HG03045 (cell line): ENCODE results near the gene DIAPH1.

ENCODE experiments used
- ATAC-seq: cut with Tn5 transposase; IDR thresholded peaks from one replicate; pipeline ENCODE4 v1.9.1; 2021; ENCODE audit warnings: mild to moderate bottlenecking, moderate library complexity; ENCODE audit not compliant: unreplicated experiment

The DIAPH1 gene

GRCh38 chr5:141485321-141486055, 133.3 kb downstream of the DIAPH1 start:
- no peak for ATAC-seq

GRCh38 chr5:141484641-141485311, 134.0 kb downstream of the DIAPH1 start, which contains the start of gene PCDHGC4:
PCDHGC4 (plus strand) TSS chr5:141485030; CDS start chr5:141485174, 144 bp downstream.
- ATAC-seq, result no peak

GRCh38 chr5:141484310-141484640, 134.5 kb downstream of the DIAPH1 start:
- ATAC-seq, result no peak

GRCh38 chr5:141483902-141484301, 134.9 kb downstream of the DIAPH1 start:
- no peak for ATAC-seq

- ATAC-seq, result no peak
These were observed 139.0 kb downstream of the DIAPH1 start for GRCh38 chr5:141479776-141480175.

GRCh38 chr5:141478321-141478945, 140.4 kb downstream of the DIAPH1 start:
- ATAC-seq, result no peak

GRCh38 chr5:141477815-141478214, 141.0 kb downstream of the DIAPH1 start:
- no peak for ATAC-seq

- ATAC-seq, result no peak
These were observed 141.7 kb downstream of the DIAPH1 start for GRCh38 chr5:141477044-141477575.

GRCh38 chr5:141476132-141476911, 142.5 kb downstream of the DIAPH1 start:
- peak; percentile 31 for ATAC-seq

GRCh38 chr5:141475625-141476131, 143.1 kb downstream of the DIAPH1 start, which contains the start of gene PCDHGC3:
PCDHGC3 (plus strand) TSS chr5:141475966; CDS start chr5:141476117, 151 bp downstream.
- ATAC-seq, result peak; percentile 99

- ATAC-seq, result no peak
These were observed 153.4 kb downstream of the DIAPH1 start for GRCh38 chr5:141465351-141465750.
